Heart left ventricle (tissue), 13 donors: ENCODE data around the gene KCNK6.

Experiments
- CTCF ChIP-seq, 12 donors: fragments of 200-600 bp; sonication (generic) in 4 of 12; IDR thresholded peaks; one replicate each; pipeline versions ENCODE4 v1.5.0 to v1.8.0; 2018 to 2022; ENCODE audit warnings: antibody characterized with exemption in 12 of 12, mild to moderate bottlenecking in 5 of 12
- POLR2A ChIP-seq, 2 donors: fragments of 450-650 bp; IDR thresholded peaks; one replicate each; pipeline ENCODE4 v1.6.1; 2017; ENCODE audit warnings: antibody characterized with exemption in 2 of 2, mild to moderate bottlenecking in 2 of 2, moderate library complexity in 2 of 2
- donor health status: ischemic (EF 13 %, LVEDD 7.1; RV severe dilation, severe dysfunction).
- donor health status: DM: no; HTN: yes; CAD: no.
- donor health status: DM: no; HTN: no; CAD: no.
- donor health status: ischemic (EF 25% LVEDD 6.9; RV normal size, moderate dysfunction).
- donor health status: ischemic (EF 25% LVEDD 5.7; RV mildly dilated, moderate dysfunction).
- donor health status: ischemic (EF 35%, LVEDD 5.7; RV mildly dilated, moderate dysfunction).
- donor health status: nonischemic (EF 11% LVEDD 7.7; RV severe dilation, severe dysfunction).
- donor health status: DM: yes; HTN: yes; CAD: no.
- donor health status: PGD.
- donor health status: ischemic (EF 29% LVEDD 5.4; RV normal size, mild dysfunction).
- donor health status: nonischemic (EF 23%, LVEDD 6.1; RV moderate dilation, normal function).

DNA sequence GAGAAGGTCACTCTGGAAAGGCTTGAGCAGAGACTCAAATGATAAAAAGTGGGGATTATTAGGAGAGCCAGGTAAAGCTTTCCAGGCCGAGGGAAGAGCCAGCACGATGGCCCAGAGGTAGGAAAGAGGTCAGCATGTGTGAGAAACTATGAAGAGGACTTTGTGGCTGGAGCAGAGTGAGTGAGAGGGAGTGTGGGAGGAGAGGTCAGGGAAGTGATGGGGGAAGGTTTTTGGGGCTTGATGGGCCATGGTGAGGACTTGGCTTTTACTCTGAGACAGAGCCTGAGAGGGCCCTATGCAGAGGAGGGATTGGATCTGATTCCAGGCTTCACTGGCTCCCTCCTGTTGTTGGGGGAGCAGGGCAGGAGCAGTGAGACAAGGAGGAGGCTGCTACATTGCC, 21.3 kb downstream of the KCNK6 start:
- TF ChIP-seq CTCF (IDR thresholded peaks at IDR 0.05) (no peak), POLR2A (IDR thresholded peaks at IDR 0.05) (no peak)
